Memory B cell (primary cell): ENCODE data around the gene MS4A4E.

ENCODE experiments used
- ATAC-seq: fragments of 150-1000 bp; cut with Tn5 transposase; 2 replicates; pipeline ENCODE4 v1.10.0; 2021; ENCODE audit warnings: low read depth, mild to moderate bottlenecking, moderate library complexity
- DNase-seq, 2 donors: peaks; one replicate each; pipeline ENCODE4 v3.0.0; 2022; ENCODE audit warnings: low spot score in 2 of 2
- H3K27ac Mint-ChIP-seq: one replicate; pipeline ENCODE4 v1.8.0; 2022; ENCODE audit warnings: mild to moderate bottlenecking, moderate library complexity, mixed read lengths
- H3K27me3 Mint-ChIP-seq: one replicate; pipeline ENCODE4 v1.8.0; 2022; ENCODE audit warnings: mixed read lengths
- H3K36me3 Mint-ChIP-seq: one replicate; pipeline ENCODE4 v1.8.0; 2022; ENCODE audit warnings: mild to moderate bottlenecking, mixed read lengths
- H3K4me1 Mint-ChIP-seq: one replicate; pipeline ENCODE4 v1.8.0; 2022; ENCODE audit warnings: mixed read lengths
- H3K4me3 Mint-ChIP-seq: one replicate; pipeline ENCODE4 v1.8.0; 2022; ENCODE audit warnings: mild to moderate bottlenecking, moderate library complexity, mixed read lengths
- H3K9me3 Mint-ChIP-seq: one replicate; pipeline ENCODE4 v1.8.0; 2022; ENCODE audit warnings: mixed read lengths

MS4A4E gene

GRCh38 chr11:60252213-60253108, 9.5 kb upstream of the MS4A4E start:
- Mint-ChIP-seq H3K4me3 (no peak overlapping the region), H3K27ac (no peak overlapping the region), H3K27me3 (peaks cover 17% of the 10 kb centered on the region), H3K9me3 (peaks cover 12% of the 10 kb centered on the region), H3K36me3 (peaks cover 6% of the 10 kb centered on the region), H3K4me1 (no peaks in the 10 kb centered on the region)
- no peak for DNase-seq
- ATAC-seq = no peak

- no peaks in the 10 kb centered on the region for H3K4me1 Mint-ChIP-seq
- no peak overlapping the region for H3K4me3 Mint-ChIP-seq
- no peak overlapping the region for H3K27ac Mint-ChIP-seq
- peaks cover 6% of the 10 kb centered on the region for H3K36me3 Mint-ChIP-seq
- ATAC-seq (no peak), DNase-seq (no peak)
- peaks cover 12% of the 10 kb centered on the region for H3K9me3 Mint-ChIP-seq
- H3K27me3 Mint-ChIP-seq = peaks cover 17% of the 10 kb centered on the region
Observed at GRCh38 chr11:60251485-60252212, 8.7 kb upstream of the MS4A4E start.

- ATAC-seq (no peak), DNase-seq (no peak)
- Mint-ChIP-seq H3K9me3 (no peaks in the 10 kb centered on the region), H3K27ac (no peak overlapping the region), H3K36me3 (no peaks in the 10 kb centered on the region), H3K4me1 (peaks cover 6% of the 10 kb centered on the region), H3K4me3 (no peak overlapping the region), H3K27me3 (peaks cover 22% of the 10 kb centered on the region)
Observed at GRCh38 chr11:60241786-60242185, 1.2 kb downstream of the MS4A4E start.

DNA sequence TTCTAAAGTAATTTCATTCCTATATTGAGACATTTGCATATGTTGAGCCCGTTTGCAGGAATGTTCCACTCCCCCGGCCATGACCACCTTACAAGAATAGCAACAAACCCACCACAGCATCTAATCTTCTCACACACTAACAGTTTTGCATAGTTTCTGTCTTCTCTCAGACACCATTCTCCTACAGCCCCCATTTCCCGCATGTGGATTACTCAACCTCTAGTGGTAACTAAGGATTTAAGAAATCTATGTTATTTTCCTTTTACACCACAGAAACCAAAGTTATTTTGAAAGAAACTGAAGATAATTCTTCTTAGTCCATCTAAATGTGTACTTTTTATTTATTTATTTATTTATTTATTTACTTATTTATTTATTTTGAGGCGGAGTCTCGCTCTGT, 2.3 kb downstream of the MS4A4E start:
- DNase-seq (no peak), ATAC-seq (no peak)
- Mint-ChIP-seq H3K4me3 (no peak overlapping the region), H3K27me3 (peaks cover 22% of the 10 kb centered on the region), H3K9me3 (no peaks in the 10 kb centered on the region), H3K4me1 (peaks cover 6% of the 10 kb centered on the region), H3K27ac (no peak overlapping the region), H3K36me3 (no peaks in the 10 kb centered on the region)

GRCh38 chr11:60235321-60235720, 7.6 kb downstream of the MS4A4E start:
- no peak for DNase-seq
- Mint-ChIP-seq H3K4me1 (no peaks in the 10 kb centered on the region), H3K4me3 (no peak overlapping the region), H3K27me3 (peaks cover 16% of the 10 kb centered on the region), H3K27ac (no peak overlapping the region), H3K9me3 (no peaks in the 10 kb centered on the region), H3K36me3 (no peaks in the 10 kb centered on the region)
- ATAC-seq = no peak

DNA sequence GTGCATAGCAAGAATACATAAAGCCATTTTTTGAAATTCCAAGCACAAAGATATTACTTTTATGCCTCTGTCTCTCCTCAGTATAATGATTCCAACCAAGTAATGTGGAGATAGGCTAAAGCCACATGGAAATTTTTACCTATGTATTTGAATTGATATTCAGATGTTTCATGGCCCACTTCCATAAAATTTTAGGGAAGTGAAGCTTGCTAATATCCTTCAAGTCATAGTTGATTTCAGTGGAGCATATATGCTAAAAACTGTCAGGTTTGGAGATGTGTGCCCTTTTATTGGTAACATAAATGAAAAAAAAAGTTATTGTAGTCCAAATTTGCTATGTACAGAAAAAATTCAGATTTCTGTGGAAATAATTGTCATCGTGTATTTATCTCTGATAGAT, 12.3 kb downstream of the MS4A4E start:
- no peaks in the 10 kb centered on the region for H3K9me3 Mint-ChIP-seq
- DNase-seq (no peak), ATAC-seq (no peak)
- no peaks in the 10 kb centered on the region for H3K36me3 Mint-ChIP-seq
- peaks cover 4% of the 10 kb centered on the region for H3K27me3 Mint-ChIP-seq
- H3K4me1 Mint-ChIP-seq = no peaks in the 10 kb centered on the region
- no peak overlapping the region for H3K4me3 Mint-ChIP-seq
- no peak overlapping the region for H3K27ac Mint-ChIP-seq

- no peak overlapping the region for H3K4me3 Mint-ChIP-seq
- H3K27me3 Mint-ChIP-seq = peaks cover 6% of the 10 kb centered on the region
- H3K27ac Mint-ChIP-seq = no peak overlapping the region
- H3K36me3 Mint-ChIP-seq = no peaks in the 10 kb centered on the region
- H3K9me3 Mint-ChIP-seq = no peaks in the 10 kb centered on the region
- DNase-seq (no peak), ATAC-seq (no peak)
- H3K4me1 Mint-ChIP-seq = no peaks in the 10 kb centered on the region
Observed at GRCh38 chr11:60222141-60222540, 20.8 kb downstream of the MS4A4E start.

- Mint-ChIP-seq H3K9me3 (no peaks in the 10 kb centered on the region), H3K27ac (no peak overlapping the region), H3K27me3 (peaks cover 6% of the 10 kb centered on the region), H3K4me3 (no peak overlapping the region), H3K4me1 (no peaks in the 10 kb centered on the region), H3K36me3 (no peaks in the 10 kb centered on the region)
- ATAC-seq (no peak), DNase-seq (no peak)
Observed at GRCh38 chr11:60221692-60222091, 21.2 kb downstream of the MS4A4E start.

DNA sequence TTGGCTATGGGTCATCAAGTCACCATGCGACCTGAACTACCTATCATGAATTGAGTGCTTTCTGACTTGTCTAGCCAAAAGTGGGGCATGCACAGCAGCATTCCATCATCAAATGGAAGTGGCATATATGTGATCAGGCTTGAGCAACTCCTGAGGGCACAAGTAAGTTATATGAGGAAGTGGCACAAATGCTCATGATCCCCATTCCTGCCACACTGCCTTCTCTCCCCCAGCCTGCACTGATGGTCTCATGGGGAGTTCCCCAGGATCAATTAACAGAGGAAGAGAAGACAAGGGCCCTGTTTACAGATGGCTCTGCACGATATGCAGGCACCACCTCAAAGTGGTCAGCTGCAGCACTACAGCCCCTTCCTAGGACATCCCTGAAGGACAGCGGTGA, 21.8 kb downstream of the MS4A4E start:
- ATAC-seq (no peak), DNase-seq (no peak)
- Mint-ChIP-seq H3K4me3 (no peak overlapping the region), H3K9me3 (no peaks in the 10 kb centered on the region), H3K36me3 (no peaks in the 10 kb centered on the region), H3K4me1 (no peaks in the 10 kb centered on the region), H3K27me3 (peaks cover 6% of the 10 kb centered on the region), H3K27ac (no peak overlapping the region)

DNA sequence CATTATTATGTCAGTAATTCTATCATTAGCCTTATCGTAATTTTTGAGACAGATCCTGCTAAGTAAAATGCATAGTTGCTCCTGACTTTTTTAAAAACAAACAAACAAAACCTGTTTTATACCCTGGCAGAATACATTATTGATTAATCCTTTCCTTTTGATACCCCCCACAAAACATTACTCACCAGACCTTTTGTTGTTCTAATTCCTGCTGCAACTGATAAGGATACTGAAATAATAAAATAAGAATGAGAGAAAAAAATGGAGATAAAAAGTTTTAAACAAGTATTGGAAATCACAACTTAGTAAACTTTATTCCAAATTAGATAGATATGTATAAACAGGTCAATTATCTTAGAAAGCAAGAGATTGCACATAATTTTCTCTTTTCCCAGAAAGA, 28.6 kb downstream of the MS4A4E start:
- Mint-ChIP-seq H3K4me1 (peaks cover 2% of the 10 kb centered on the region), H3K9me3 (no peaks in the 10 kb centered on the region), H3K27ac (no peak overlapping the region), H3K36me3 (no peaks in the 10 kb centered on the region), H3K4me3 (no peak overlapping the region), H3K27me3 (peaks cover 9% of the 10 kb centered on the region)
- ATAC-seq = no peak
- DNase-seq = no peak

GRCh38 chr11:60211206-60211605, 31.7 kb downstream of the MS4A4E start:
- Mint-ChIP-seq H3K36me3 (no peaks in the 10 kb centered on the region), H3K27me3 (peaks cover 8% of the 10 kb centered on the region), H3K4me3 (no peak overlapping the region), H3K4me1 (peaks cover 2% of the 10 kb centered on the region), H3K27ac (no peak overlapping the region), H3K9me3 (no peaks in the 10 kb centered on the region)
- DNase-seq (no peak), ATAC-seq (no peak)

GRCh38 chr11:60209977-60210376, 33.0 kb downstream of the MS4A4E start:
- H3K36me3 Mint-ChIP-seq = no peaks in the 10 kb centered on the region
- H3K4me3 Mint-ChIP-seq = no peak overlapping the region

DNA sequence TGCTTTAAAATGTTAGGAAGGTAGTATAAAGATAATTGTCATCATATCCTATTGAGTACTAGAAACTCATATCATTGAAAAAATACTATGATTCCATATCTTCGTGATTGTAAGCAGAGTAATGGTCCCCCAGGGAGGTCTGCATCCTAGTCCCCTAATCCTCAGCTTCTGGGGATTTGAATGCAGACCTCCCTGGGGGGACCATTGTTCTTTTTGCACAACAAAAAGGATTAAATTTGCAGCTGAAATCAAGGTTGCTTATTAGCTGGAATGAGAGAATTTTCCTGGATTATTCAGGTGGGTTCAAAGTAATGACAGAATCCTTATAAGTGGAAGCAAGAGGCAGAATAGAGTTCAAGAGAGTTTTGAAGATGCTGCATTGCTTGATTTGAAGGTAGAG, 34.0 kb downstream of the MS4A4E start:
- no peak overlapping the region for H3K4me3 Mint-ChIP-seq
- peaks cover 4% of the 10 kb centered on the region for H3K4me1 Mint-ChIP-seq
- H3K36me3 Mint-ChIP-seq = no peaks in the 10 kb centered on the region
- DNase-seq (no peak), ATAC-seq (no peak)
- no peaks in the 10 kb centered on the region for H3K9me3 Mint-ChIP-seq
- H3K27ac Mint-ChIP-seq = no peak overlapping the region
- H3K27me3 Mint-ChIP-seq = peaks cover 10% of the 10 kb centered on the region

More at GRCh38 chr11:60209977-60210376, 33.0 kb downstream of the MS4A4E start:
- Mint-ChIP-seq H3K27ac (no peak overlapping the region), H3K27me3 (peaks cover 8% of the 10 kb centered on the region), H3K4me1 (peaks cover 4% of the 10 kb centered on the region), H3K9me3 (no peaks in the 10 kb centered on the region)
- ATAC-seq = no peak
- DNase-seq = no peak

DNA sequence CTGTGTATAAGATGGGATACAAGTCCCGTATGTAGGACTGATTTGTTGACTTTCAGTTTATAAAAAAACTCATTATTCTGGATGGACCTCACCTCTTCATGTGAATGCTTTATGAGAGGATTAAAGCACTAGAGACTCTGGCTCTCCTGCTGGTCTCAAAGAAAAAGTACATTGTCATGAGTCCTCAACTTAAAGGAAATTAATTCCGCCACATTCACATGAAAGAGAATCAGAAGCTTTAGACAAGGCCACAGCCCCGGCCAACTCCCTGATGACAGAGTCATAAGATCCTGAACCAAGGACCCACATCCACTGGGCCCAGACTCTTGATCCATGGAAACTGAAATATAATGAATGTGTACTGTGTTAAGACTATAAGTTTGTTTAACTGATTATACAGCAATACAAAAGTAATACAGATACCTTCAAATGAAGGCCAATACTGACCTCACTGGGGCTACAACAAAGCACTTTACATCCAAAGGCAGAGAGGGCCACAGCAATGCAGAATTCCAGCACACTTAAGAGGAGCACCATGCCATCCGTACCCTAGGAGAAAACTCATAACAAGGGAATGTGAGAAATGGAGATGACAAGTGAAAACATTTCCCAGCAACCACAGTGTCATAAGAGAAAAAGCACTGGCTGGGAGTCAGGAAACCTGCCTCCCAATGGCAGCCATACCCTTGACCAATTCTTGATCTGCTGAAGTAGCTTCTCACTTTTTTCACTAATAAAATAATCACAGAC, 34.6 kb downstream of the MS4A4E start:
- ATAC-seq = no peak
- DNase-seq = no peak
- Mint-ChIP-seq H3K27ac (no peak overlapping the region), H3K4me3 (no peak overlapping the region), H3K27me3 (peaks cover 9% of the 10 kb centered on the region), H3K4me1 (peaks cover 4% of the 10 kb centered on the region), H3K9me3 (no peaks in the 10 kb centered on the region), H3K36me3 (no peaks in the 10 kb centered on the region)
